Measurements from ENCODE around the gene ABHD3.
"Not testable (repeated sequence)": the region's sequence is repeated elsewhere in the genome, so short reads cannot be mapped to it uniquely, and the experiment has no call there.

The ABHD3 gene

DNA sequence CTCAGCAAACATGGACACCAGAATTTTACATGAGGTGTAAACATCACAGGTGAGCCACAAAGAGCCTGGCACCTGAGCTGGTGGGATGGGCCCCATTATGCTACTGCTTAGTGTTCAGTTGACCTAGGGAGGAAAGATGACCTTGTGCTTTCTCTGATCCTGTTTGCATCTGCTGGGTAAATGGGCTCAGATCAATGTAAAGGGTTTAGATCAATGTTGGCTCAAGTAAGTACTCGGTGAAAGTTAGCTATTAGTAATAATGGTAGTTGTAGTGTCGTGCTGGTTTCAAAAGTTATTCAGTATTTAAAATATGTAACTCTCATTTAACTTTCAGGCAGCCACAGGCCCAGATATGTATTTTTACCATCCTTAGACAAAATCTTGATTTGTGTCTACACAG lies 19.8 kb downstream of the ABHD3 start:
- DNase-seq (ENCODE audit: low spot score), result no peak
- Histone ChIP-seq H3K27ac (no peak overlapping the region), H3K4me3 (no peak overlapping the region)
- no peak for TF ChIP-seq CTCF (IDR thresholded peaks at IDR 0.05)

- H3K27ac ChIP-seq, result peak overlapping the region; percentile 34 to 68
- peak overlapping the region; percentile 69 for H3K4me3 ChIP-seq
- no peak for DNase-seq (ENCODE audit: low spot score)
These were observed 22.1 kb downstream of the ABHD3 start for GRCh38 chr18:21682371-21683051.

DNA sequence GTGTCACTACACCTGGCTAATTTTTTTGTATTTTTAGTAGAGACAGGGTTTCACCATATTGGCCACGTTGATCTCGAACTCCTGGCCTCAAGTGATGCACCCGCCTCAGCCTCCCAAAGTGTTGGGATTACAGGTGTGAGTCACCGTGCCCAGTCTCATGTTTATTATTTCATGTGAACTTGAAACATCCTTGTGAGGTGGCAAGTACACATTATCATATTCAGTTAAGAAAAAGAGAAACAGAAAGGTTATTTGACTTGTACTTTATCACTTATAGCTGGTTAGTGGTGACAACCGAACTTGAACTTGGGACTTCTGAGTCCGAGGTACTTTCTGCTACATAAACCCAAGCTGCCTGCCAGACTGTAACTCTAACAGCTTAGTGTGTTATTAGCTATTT lies 24.4 kb downstream of the ABHD3 start:
- no peak for DNase-seq (ENCODE audit: low spot score)
- Histone ChIP-seq H3K4me3 (no peak overlapping the region), H3K27ac (no peak overlapping the region)
- TF ChIP-seq CTCF (IDR thresholded peaks at IDR 0.05), result no peak

More at GRCh38 chr18:21682371-21683051, 22.1 kb downstream of the ABHD3 start:
- TF ChIP-seq CTCF (IDR thresholded peaks at IDR 0.05), result no peak

DNA sequence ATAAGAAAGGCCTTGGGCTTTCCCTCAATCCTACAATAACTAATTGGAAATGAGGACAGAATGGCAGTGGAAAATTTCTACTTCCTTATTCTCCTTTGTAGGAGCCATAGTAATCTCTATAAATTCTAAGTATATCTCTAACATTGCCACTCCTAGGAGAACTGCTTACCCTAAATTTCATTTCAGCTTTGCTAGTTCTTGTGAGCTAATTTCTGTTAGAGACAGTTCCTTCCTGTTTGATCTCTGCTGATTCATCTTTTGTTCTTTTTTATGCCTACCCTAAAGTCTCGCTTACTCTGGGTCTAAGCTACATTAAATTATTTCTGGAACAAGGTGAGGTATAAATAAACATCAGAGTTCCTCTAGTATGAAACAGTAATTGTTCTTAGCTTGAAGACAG lies 25.7 kb downstream of the ABHD3 start:
- Histone ChIP-seq H3K27ac (no peak overlapping the region), H3K4me3 (no peak overlapping the region)
- no peak for DNase-seq (ENCODE audit: low spot score)
- TF ChIP-seq CTCF (IDR thresholded peaks at IDR 0.05), result no peak

DNA sequence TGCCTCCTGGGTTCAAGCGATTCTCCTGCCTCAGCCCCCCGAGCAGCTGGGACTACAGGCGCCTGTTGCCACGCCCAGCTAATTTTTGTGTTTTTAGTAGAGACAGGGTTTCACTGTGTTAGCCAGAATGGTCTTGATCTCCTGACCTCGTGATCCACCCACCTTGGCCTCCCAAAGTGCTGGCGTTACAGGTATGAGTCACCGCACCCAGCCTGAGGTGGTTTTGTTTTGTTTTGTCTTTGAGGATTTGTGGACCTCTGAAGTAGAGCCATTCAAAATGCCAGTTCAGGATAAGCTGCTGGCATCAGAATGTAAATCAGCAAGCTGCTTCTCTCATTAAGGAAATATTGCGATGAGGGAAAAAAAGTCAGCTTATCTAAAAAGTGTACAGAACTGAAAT lies 29.2 kb downstream of the ABHD3 start:
- DNase-seq (ENCODE audit: low spot score); H3K27ac ChIP-seq: not testable (repeated sequence)

GRCh38 chr18:21672521-21673267 lies 31.9 kb downstream of the ABHD3 start:
- no peak overlapping the region for H3K4me3 ChIP-seq
- H3K27ac ChIP-seq, result no peak overlapping the region
- no peak for DNase-seq (ENCODE audit: low spot score)
- TF ChIP-seq CTCF (IDR thresholded peaks at IDR 0.05), result no peak

More for the DNA sequence above, 29.2 kb downstream of the ABHD3 start:
- not testable (repeated sequence) for H3K4me3 ChIP-seq

- H3K4me3 ChIP-seq, result no peak overlapping the region
- H3K27ac ChIP-seq, result no peak overlapping the region
- DNase-seq (ENCODE audit: low spot score), result no peak
- TF ChIP-seq CTCF (IDR thresholded peaks at IDR 0.05), result no peak
These were observed 34.8 kb downstream of the ABHD3 start for GRCh38 chr18:21669736-21670285.
